ENCODE data around the gene PDRG1. TPM values are rescaled to one million over a fixed set of nuclear protein-coding genes. Genes with fewer than 3 reads are reported as not detected.
"Not testable (repeated sequence)": the region's sequence is repeated elsewhere in the genome, so short reads cannot be mapped to it uniquely, and the experiment has no call there.

The PDRG1 gene
- total RNA-seq, 3 donors from 2014 or later = 9.2 to 10.0 (median 9.9) TPM

- no peaks in the 10 kb centered on the region for H3K9me3 ChIP-seq
- ATAC-seq = no peak
- DNase-seq = no peak
- intact Hi-C loops (cut with DNase I, micrococcal nuclease) = no loop called here
- TF ChIP-seq CTCF (IDR thresholded peaks at IDR 0.05) = no peak
- H3K4me3 ChIP-seq = no peak overlapping the region
- no peaks in the 10 kb centered on the region for H3K4me1 ChIP-seq (ENCODE audit: low read depth)
- H3K36me3 ChIP-seq (ENCODE audit: low read depth) = no peaks in the 10 kb centered on the region
Measured at GRCh38 chr20:31934968-31935764, 16.7 kb downstream of the PDRG1 start.

- DNase-seq = no peak
- H3K36me3 ChIP-seq (ENCODE audit: low read depth) = no peaks in the 10 kb centered on the region
Measured at GRCh38 chr20:31934491-31934890, 17.4 kb downstream of the PDRG1 start.

GRCh38 chr20:31933698-31934097 lies 18.1 kb downstream of the PDRG1 start:
- DNase-seq (no peak), ATAC-seq (no peak)
- no peaks in the 10 kb centered on the region for H3K4me1 ChIP-seq (ENCODE audit: low read depth)
- no peak overlapping the region for H3K4me3 ChIP-seq
- intact Hi-C loops (cut with DNase I, micrococcal nuclease) = no loop called here
- H3K9me3 ChIP-seq = no peaks in the 10 kb centered on the region
- TF ChIP-seq CTCF (IDR thresholded peaks at IDR 0.05) = no peak
- no peaks in the 10 kb centered on the region for H3K36me3 ChIP-seq (ENCODE audit: low read depth)

More at GRCh38 chr20:31934491-31934890, 17.4 kb downstream of the PDRG1 start:
- Histone ChIP-seq H3K9me3 (no peaks in the 10 kb centered on the region), H3K4me1 (ENCODE audit: low read depth) (no peaks in the 10 kb centered on the region), H3K4me3 (no peak overlapping the region)
- intact Hi-C loops (cut with DNase I, micrococcal nuclease) = no loop called here
- no peak for TF ChIP-seq CTCF (IDR thresholded peaks at IDR 0.05)
- ATAC-seq = no peak

- H3K4me3 ChIP-seq = no peak overlapping the region
Measured at GRCh38 chr20:31930779-31931178, 21.1 kb downstream of the PDRG1 start.

GRCh38 chr20:31929631-31930030 lies 22.2 kb downstream of the PDRG1 start:
- ATAC-seq; intact Hi-C loops (cut with DNase I, micrococcal nuclease); H3K4me1 ChIP-seq (ENCODE audit: low read depth): not testable (repeated sequence)

More at GRCh38 chr20:31930779-31931178, 21.1 kb downstream of the PDRG1 start:
- TF ChIP-seq CTCF (IDR thresholded peaks at IDR 0.05) = no peak
- no peak for ATAC-seq
- H3K4me1 ChIP-seq (ENCODE audit: low read depth) = no peaks in the 10 kb centered on the region
- H3K36me3 ChIP-seq (ENCODE audit: low read depth) = no peaks in the 10 kb centered on the region
- H3K9me3 ChIP-seq = no peaks in the 10 kb centered on the region
- no peak for DNase-seq
- intact Hi-C loops (cut with DNase I, micrococcal nuclease) = no loop called here

GRCh38 chr20:31927627-31928159 lies 24.2 kb downstream of the PDRG1 start:
- ATAC-seq = no peak
- DNase-seq = no peak
- H3K9me3 ChIP-seq = no peaks in the 10 kb centered on the region
- H3K4me3 ChIP-seq = no peak overlapping the region
- no peaks in the 10 kb centered on the region for H3K36me3 ChIP-seq (ENCODE audit: low read depth)
- H3K4me1 ChIP-seq (ENCODE audit: low read depth) = no peaks in the 10 kb centered on the region
- intact Hi-C loops (cut with DNase I, micrococcal nuclease) = no loop called here
- TF ChIP-seq CTCF (IDR thresholded peaks at IDR 0.05) = no peak

More at GRCh38 chr20:31929631-31930030, 22.2 kb downstream of the PDRG1 start:
- not testable (repeated sequence) for H3K36me3 ChIP-seq (ENCODE audit: low read depth); H3K4me3 ChIP-seq; DNase-seq; H3K9me3 ChIP-seq

Data from mucosa of descending colon (tissue), 3 donors.